Stimulated activated CD8-positive, alpha-beta memory T cell treated with anti-CD3 and anti-CD28 coated beads, Interleukin-2, amount 100 ng/mL, for 1 hour (primary cell): ENCODE data around the gene EIF4E.
"Not testable (repeated sequence)": the region's sequence is repeated elsewhere in the genome, so short reads cannot be mapped to it uniquely, and the experiment has no call there.

Source experiments
- DNase-seq, 2 donors: peaks; one replicate each; pipeline ENCODE4 v3.0.0-alpha.2; 2020; ENCODE audit warnings: low read depth in 2 of 2

The EIF4E gene, protein sequence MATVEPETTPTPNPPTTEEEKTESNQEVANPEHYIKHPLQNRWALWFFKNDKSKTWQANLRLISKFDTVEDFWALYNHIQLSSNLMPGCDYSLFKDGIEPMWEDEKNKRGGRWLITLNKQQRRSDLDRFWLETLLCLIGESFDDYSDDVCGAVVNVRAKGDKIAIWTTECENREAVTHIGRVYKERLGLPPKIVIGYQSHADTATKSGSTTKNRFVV

DNA sequence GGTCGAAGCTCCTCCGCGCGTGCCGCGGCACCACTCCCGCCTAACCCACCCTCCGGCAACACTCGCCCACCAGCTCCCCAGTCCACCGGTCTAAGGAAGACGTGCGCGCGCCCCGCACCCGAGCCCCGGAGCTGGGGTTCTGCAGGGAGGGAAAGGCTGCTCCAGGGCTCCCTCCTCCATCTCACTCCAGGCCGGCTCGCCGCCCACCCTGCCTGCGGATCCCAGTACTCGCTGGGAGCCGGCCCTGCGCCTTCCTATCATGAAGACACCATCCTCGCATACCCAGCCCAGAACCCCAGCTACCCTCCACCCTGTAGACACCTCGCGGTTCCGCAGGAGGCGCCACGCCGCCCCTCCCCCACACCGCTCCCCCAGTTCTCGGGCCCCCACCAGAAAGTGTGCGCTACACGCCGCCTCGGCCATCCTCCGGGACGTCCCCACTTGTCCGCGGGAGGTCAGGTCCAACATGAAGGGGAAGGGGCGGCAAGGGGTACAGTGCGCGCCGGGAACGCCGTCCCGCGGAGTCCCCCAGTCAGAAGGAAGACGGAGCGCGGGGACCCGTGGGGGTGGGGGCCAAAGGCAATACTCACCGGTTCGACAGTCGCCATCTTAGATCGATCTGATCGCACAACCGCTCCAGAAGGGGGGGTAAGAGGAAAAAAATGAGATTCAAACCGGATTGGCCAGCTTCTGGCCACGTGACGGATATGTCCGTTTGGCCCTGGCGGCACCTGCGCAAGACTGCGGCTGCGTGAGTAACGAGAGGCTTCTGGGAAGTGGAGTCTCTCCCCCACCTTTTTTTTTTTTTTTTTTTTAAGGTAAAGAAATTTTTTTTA is at the start of gene EIF4E:
Gene EIF4E (minus strand): TSS at position 629 of the 836 bp plus-strand sequence. CDS start 21 bp downstream, at position 608.
- DNase-seq, result peak; percentile 90 to 94

DNA sequence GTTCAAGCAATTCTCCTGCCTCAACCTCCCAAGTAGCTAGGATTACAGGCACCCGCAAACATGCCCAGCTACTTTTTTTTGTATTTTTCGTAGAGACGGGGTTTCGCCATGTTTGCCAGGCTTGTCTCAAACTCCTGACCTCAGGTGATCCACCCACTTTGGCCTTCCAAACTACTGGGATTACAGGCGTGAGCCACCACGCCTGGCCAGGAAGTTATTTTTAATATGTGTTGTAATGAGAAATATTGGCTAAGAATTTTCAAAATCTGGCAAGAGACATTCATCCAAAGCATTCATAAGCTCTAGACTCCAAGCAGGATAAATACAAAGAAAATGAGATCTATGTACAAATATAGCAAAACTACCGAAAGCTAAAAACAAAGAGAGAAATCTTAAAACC is 48.6 kb upstream of the EIF4E start:
- no peak for DNase-seq

DNA sequence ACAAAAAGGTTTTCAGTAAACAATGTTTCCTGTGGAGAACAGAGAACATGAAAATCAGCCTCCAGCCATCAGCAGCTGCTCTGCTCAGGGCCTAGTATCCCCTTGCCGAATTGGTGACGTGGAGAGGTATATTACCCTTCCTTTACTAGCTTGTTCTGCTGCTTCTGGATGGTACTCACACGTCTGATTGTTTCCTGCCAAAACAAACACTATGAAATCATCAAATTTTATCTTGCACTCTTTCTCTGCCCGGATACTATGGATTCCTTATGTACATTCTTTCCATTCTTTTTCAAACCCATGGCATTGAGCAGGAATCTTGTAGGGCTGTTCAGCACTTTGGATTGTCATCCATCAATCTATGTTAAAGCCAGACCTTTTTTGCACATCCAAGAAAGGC is 47.8 kb upstream of the EIF4E start:
- DNase-seq, result no peak

DNA sequence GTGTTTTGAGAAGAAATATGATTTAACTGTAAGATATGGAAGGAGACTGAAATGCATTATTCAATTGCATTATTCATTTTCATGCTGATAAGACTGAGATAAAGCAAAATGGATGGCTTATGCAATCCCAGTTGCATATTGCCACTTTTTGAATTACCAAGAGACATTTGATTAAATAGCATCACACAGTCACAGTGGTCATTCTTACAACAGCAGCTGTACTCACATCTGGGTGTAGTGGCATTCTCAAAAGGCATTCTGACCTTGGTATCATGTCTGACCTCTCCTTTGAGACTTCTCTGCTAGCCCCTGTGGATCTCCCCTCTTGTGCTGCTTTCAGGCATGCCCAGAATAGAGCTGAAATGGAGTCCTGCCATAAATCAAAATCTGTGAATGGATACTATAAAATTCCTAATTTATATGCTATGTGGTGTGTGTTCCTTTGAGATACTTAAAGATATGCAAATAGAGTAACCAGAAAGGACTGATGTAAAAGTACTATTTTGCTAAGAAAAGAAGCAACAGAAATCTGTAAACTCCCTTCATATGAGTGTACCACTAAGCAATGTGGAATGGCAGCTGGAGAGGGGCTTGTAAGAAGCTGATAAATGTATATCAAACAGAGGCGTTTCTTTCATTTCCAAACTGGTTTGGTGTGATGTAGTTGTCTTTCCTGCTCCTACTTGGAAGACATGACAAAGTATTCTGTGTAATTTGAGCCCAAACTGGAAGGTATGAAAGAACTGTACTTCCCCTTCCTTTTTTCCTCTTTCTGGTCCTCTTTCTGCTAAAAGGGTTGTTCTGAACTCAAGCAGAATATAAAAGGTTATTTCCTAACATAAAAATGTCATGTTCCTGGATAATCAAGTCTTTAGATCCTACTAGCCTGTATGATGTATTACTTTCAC is 41.2 kb upstream of the EIF4E start:
- no peak for DNase-seq

DNA sequence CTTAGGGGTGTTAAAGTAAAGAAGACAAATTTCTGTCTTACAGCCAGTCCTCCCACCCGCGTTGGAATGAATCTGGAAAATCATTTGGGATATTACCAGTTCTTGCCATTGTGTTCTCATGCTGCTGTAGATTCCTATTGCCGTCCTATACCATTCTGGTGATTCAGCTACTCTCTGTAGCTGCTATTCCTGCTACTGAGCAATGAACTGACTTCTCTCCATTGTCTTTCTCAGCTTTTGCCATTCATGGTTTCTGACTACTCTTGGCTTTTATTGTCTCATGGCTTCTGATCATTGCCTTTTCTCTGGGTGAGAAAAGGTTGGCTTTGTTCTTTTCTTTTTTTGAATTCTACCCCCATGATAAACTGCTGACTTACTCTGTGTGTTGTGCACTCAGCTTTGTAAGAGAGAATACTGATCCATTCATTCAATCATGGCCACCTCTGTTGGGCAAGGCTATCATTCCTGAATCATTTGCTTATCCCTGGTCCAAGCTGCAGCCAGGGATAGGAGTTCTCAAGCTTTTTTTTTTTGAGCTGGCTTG is 38.9 kb upstream of the EIF4E start:
- no peak for DNase-seq

DNA sequence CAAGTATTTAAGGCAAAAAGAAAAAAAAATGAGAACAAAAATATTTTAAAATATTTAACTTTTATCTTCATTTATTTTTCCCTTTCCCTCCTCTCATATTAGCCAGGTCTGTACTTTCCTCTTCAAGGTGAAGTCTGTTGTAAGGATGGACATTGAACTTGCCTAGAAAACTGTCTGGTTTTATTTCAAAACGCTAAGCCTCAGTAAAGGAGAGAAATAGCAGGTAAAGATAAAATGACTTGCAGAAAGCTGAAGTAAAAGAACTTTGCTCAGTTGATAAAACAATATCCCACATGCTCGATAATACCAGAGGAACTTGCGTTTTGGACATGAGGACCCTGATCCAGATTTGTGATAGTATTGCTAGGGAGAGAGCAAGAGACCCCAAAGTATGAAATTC is 38.0 kb upstream of the EIF4E start:
- DNase-seq, result no peak

DNA sequence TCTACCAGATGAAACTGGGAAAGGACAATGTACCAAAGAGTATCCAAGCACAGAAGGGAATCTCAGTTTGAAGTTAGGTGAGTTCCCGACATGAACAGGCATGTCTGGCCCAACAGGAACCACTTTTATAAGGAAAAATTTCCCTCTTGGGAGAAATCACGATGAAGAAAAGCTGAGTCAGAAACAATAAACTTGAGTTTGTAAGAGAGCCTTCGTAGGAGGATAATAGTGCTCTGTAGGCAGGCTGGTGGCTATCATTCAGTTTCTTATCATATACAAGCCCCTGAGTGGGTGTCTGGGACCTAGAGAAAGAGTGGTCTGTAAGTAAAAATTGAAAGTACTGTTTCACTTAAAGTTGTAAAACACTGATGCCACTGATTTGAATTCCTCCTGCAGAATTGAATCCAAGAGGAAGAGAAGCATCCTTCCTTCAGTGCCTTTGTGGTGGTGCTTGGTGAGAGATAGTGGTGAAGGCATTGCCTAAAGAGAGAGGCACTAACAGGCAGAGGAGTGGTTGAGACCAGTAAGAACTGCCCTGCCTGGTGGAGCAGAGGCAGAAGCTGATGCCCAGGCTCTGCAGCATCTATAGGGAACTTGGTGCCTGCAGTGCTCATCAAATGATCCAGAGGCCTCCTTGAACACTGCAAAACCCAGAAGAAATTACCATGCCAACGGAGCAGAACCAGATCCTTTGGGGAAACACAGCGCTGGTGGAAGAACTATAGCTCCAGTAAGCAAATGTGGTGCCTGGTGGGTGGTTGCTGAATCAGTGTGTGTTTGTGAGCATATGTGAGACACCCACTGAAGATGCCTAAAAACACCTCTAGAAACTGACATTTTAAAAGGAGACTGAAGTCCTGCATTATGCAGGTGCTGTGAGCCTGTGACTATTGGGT is 34.9 kb upstream of the EIF4E start:
- DNase-seq, result no peak

DNA sequence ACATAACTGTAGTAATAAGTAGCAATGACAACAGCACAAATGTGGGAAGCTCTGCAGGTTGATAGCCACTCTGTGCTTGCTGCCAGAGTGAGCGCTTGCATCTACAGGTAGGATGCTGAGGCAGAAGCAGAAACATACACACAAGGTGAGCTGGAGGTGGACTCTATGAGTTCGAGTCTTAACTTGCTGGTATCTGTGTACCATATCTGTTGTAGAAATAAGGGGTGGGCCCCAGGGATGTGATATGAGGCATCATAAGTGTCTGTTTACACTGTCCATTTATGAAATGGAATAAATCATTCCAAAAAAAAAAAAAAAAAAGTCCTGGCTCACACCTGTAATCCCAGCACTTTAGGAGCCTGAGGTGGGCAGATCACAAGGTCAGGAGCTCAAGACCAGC is 32.8 kb upstream of the EIF4E start:
- DNase-seq, result no peak

DNA sequence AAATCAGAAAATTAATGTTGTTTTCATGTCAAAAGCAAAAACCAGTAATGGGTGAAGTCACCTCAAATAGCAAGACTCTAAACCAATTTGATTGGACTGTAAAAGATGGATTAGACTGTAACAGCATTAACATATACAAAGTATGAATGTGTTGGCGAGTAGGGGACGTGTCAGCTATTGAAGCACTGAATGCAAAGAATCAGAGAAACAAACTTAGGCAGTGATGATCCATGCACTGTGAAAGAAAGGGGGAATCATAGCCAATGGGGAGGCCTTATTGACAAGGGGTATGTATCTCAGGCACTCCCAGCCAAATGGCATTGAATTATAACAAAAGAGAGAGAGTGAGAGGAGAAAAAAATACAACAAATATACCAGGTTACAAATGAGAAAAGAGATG is 30.5 kb upstream of the EIF4E start:
- DNase-seq, result no peak

DNA sequence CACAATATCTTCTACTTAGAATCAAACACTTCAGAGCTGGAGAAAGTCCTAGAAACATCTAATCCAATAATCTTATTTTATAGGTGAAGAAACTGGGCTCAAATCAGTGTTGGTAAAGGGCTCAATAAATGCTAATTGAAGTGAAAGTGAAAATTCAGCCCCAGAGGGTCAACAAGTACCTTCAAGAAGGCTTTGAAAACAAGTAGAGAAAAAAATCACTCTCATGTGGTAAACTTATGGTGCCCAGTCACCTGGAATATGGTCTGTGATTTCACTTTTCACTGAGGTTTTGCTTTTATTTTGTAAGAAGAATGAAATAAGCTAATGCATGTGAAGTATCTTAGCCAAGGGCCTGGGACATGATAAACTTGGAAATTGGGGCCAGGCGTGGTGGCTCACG is 29.1 kb upstream of the EIF4E start:
- DNase-seq, result no peak

DNA sequence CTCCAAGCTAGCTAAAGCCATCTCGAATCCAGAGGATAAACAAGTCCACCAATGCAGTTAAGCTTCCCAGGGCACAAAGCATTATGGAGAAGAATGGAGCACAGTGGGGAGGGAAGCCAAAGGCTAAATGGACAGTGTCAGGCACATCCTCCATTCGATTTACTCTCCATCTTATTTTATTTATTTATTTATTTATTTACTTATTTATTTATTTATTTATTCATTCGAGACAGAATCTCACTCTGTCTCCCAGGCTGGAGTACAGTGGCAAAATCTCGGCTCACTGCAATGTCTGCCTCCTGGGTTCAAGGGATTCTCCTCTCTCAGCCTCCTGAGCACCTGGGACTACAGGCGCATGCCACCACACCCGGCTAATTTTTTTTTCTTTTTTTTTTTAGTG is 26.3 kb upstream of the EIF4E start:
- DNase-seq, result no peak

DNA sequence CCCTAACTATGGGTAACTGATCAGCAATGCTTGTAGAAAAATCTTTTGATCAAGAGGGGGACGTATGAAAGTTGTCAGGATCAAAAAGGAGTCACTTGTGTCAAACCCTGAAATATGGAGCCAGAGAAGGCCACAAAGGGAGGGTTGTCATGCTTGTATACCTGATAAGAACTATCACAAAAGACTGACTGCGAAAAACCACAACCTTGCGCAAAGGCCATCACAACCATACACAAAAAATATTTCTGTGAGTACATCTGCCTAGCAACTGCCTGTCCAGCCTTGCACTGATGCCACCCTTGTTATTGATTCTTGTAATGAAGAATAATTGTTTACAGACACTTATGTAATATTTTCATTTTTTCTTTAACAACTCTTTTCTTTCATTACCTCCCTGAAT is 22.8 kb upstream of the EIF4E start:
- no peak for DNase-seq

DNA sequence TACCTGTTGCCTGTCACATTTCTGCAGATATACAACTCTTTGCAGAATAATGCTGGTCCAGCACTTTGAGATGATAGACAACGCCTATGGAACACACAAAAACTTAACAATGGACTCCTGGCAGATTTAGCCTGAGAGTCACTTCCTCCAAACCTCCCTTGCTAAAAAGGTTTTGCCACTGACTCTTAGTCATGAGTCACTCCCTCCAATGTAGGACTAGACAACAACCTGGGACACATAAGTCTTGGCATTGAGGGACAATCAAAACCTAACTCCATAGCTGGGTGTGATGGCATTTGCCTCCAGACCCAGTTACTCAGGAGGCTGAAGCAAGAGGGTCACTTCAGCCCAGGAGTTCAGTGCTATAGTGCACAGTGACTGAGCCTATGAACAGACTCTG is 22.0 kb upstream of the EIF4E start:
- no peak for DNase-seq

DNA sequence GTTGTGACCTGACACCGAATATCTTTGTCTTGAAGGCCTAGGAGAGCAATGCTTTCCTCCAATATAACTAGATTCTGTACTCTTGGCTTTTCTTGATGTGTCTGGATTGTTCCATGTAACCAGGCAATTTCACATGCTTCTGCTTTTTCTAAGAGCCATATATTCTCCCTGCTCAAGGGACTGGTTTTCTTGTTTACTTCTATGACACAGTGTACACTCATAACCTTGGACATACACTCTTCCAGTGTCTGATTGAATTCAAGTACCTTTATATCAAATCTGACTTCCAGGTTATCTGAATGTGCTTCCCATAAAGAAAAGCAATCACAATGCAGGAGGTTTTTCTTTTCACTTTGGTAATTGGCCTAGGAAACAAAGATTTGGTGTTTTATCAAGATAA is 17.4 kb upstream of the EIF4E start:
- DNase-seq, result no peak

DNA sequence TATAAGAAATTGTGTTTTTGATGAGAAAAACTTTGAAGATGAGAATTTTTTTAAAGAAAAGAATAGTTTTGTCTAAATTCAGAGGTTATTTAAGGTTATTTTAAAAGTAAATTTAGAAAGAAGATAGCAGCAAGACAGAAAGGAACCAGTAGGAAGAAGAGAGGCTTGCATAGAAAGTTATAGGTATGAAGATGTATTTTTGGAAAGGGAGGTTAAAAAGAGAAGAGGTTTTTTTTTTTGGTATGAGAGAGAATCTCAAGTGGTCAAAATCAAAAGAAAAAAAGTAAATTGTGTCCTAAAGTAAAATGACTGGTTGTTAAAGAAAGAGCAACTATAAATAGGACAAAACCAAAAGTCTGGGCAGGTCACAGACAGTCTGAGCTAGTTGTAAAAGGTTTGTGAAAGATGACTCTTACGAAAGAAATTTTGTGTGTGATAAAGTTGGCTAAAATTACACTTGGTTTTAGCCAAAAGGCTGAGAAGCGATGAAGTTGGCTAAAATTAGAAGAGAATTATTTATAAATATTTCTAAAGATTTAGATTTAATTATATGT is 16.4 kb upstream of the EIF4E start:
- no peak for DNase-seq

DNA sequence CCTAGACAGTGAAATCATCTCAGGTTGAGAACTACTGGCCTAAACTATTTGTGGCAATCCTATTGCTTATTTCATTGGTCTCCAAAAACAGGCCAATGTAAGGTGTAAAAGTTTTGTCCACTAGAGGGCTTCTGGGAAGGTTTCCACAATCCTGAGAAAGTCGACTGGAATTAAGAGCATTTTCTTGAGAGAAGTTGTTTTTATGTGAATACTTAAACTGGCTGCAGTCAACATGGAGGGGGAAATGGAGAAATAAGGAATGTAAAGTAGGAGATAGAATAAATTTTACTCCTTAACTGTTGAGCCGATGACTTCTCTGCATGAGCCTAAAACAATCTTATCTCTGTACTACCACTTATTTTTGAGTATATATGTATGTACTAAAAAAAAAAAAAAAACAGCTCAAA is 11.0 kb upstream of the EIF4E start:
- no peak for DNase-seq

DNA sequence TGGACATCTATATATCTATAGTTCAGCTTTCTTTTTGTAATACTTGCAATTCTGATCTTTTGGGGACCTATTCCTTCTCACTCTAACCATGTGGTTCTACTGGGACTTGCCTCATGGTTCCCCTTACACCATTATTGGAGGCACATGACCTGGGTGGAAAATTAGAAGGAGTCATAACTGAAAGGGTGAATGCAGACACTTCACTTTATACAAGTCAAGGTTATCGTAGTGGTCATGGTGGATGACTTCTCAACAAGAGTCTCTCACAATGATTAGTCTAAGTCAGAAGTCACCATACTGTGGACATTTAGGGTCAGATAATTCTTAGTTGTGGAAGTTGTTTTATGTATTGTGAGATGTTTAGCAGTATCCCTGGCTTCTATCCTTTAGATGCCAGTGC is 10.5 kb upstream of the EIF4E start:
- DNase-seq, result no peak

DNA sequence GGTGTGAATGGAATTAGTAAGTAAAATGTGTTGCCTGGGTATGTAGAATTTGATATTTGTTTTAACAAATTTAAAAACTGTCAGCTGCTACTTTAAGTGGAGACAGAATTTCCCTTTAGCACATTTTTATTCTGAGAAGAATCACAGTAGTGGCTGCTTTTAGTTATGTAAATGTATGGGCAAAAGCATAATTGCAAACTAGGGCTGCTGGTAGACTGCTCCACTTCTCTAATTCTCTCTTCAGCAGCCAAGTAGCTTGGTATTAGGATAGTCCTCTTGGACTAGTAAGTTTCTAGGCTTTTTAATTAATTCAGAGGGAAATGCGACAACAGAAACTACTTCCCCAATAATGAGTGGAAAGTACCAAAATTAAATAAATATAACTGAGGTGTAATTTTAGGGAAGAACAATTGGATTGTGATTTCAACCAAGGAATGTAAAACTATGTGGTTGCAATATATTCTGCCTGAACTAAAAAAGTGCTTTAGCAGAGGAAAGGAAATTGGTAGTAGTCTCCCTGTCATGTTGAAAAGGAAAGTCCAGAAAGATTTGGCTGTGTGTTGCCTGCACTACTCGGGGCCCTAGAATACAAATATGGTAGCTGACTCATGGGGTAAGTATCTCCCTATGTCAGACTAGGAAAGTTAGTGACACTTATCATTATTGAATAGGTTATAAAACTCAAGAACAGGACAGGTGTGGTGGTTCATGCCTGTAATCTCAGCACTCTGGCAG is 9.2 kb upstream of the EIF4E start:
- no peak for DNase-seq

DNA sequence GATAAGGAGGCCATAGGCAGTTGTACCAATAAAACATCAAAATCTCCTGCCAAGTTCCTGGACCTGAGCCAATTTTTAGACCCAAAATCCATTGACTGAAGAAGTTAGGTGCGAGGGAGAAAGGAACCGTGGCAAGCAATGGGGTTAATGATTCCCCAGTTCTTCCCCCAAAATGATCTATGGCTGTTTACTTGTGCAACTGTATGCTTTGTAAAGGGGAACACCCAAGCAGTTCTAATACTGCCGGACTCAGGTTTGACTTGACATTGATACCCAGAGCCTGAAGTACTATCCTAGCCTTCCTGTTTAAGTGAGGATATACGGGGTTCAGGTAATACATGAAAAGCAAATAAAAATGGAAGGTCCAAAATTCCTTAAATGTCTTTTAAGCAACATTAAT is 6.7 kb upstream of the EIF4E start:
- DNase-seq, result no peak

DNA sequence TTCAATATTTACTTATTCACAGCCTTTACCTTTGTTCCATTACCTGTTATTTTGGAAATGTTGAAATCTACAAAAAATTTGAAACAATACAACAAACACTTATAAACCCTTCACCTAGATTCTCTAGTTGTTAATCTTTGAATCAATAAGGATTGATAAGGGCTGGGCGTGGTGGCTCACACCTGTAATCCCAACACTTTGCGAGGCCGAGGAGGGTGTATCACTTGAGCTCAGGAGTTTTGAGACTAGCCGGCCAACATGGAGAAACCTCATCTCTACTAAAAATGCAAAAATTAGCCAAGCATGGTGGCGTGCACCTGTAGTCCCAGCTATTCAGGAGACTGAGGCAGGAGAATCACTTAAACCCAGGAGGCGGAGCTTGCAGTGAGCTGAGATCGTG is 5.9 kb upstream of the EIF4E start:
- not testable (repeated sequence) for DNase-seq
